ENCODE measurements around the gene PUM2.

The PUM2 gene

DNA sequence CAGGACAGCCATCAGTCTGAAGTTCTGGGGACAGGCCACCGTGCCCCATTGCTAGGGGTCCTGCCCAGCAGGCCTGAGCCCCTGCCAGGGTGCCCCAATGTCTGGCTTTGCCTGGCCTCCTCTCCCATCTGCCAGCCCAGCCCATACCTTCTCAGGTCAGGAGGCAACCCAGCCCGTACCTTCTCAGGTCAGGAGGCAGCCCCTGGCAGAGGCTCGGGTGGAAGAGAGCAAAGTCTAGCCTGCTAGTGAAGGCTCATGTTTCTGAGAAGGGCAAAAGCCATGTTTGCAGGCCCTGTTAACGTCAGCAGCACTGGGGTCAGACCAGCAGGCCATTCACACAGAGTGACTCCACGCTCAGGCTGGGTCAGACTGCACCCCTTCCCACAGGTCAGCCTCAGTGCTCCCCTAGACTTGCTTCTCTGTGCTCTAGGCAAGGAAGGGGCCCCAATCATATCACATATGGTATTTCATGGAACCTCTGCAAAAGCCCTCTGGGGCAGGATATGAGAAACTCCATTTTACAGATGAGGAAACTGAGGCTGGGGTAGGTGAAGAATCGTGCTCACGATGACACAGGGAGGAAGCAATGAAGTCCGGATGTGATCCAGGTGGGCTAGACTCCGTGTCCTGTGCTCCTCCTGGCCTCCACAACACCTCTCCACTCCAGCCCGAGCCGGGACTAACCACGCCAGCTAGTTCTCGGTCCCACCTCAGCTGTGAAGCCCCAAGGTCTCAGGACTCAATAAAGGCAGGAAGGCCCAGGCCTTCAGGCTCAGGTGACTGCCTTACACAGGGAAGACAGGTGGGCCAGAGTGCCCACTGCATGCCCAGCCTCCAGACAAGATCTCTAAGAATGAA lies 135.2 kb downstream of the PUM2 start:
- no peak for DNase-seq

DNA sequence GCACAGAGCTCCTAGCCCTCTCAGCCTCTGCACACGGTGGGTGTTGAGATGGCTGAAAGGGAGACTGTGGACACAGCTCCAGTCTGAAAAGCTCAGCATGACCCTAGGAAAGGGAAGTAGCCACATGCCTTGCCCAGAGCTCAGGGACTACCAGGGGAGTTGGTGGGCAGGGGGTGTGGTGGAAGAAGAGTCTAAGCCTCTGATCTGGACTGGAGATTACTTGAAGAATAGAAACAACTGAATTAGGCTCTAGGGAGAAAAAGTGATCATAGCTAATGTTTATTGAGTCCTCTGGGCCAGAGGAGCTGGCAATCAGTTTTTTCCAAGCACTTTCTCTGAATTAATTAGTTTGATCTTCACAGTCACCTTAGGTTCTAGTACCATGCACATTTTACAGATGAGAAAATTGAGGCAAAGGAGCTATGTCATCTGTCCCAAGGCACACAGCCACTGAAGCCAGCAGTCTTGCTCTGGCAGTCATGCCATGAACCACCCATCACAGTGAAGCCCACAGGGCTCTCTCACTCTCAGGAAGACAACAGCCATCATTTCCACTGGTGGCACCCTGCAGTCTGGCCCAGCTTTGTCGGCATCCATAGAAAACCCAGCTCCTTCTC lies 136.0 kb downstream of the PUM2 start:
- no peak for DNase-seq

DNA sequence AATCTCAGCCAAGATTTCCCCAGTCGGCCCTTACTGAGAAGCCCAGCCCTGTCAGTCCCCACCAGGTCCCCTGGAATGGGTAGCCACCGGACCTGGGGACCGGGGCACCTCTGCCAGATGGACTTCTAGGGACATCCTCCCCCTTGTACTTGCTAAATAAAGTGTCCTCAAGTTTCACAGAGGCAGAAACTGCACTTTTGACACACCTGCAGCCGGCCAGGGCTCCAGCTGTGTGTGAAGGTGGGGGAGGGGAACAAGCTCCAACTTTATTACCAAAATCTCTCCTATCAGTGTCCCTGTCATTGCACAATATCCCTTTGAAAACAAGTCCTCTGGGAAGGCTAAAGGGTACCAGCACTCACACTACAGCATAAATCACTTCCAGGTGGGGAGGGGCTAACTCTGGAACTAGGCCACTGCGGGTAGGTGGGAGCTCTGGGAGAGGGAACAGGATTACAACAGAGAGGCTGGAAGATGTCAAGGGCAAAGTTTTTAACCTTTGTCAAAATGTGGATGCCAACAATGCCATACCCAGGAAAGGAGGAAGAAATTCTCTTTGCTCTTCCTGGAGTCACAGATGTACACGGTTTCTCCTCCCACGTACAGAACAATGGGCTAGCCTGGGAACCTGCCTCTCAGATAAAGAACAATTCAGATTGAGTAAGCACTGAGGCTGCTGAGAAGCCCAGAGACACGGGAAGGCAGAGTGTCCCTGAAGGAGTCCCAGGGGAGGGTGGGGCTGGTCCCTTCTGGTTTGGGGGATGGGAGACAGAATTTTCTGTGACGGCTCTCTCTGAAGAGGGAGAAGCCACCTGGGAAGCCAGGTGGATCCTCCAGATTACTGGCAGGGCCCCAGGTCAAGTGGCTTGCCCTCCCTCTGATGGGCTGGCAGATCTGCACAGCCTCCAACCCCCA lies 136.7 kb downstream of the PUM2 start:
- no peak for DNase-seq

DNA sequence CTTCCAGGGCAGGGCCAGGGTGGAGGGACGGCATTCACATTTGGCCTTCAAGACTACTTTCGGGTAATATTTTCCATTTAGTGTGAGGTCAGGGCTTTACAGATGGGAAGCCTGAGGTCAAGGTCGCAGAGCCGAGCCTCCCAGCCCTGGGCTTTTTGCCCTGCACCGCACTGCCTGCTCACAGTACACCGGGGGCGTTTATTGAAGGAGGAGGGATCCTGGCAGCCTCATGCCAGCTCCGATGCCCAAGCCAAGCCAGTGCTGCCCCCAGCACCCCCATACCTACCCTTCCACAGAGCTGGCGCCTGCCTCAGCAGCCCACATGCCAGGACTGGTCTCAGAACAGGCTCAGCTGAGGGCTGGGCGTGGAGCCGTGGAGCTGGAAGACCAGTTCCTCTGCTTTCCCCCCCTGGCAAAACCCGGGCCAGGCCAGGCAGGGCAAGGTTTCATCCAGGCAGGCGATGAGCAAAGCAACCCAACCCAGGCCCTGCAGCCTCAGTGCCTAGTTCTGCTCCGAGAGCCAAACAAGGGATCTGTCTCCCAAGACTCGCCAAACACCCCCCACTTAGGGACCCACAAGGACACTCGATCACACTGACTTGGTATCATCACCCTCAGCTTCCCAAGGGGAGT lies 137.7 kb downstream of the PUM2 start:
- no peak for DNase-seq

DNA sequence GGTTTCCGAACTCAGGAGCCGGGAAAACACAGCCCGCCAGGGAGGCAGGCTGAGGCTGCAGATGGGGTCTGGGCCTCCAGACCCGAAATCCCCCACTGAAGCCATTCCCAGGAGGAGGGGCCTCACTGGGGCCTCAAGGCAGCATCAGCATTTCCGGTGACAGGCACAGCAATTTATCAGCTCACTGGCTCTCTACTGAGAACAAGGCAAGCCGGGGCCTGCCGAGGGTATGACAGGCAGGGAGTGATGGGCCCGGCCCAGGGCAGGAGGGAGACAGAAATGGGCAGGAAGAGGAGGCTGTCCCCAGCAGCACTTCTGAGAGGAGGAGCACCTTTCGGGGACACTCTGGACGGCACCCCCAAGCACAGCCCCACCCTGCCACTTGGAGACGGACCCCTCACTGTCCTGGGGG lies 138.2 kb downstream of the PUM2 start:
- no peak for DNase-seq

DNA sequence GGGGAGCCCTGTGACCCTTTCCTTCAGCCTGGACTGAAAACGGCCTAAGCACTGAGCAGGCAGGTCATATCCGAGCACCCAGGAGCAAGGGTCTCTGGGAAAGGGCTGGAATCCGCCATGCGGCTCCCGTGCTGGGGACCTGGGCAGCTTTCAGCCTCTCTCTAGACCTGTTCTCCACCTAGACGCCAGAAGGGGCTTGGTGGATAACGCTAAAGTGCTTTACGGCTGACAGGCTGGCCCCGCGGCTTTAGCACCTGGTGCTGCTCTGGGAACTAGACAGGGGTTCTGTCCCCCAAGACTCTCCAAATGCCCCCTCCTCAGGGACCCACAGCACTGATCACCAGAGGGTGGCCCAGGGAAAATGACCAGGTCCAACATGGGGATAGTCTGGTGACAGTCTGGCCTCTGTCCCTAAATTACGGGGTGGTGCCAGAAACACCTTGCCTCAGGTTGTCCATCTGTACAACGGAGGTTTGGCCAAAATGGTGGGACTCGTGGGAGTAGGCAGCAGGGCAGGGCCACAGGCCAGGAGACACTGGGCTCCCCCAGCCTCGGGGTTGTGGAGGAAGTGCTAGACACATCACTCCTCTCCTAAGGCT lies 138.7 kb downstream of the PUM2 start:
- DNase-seq = no peak

DNA sequence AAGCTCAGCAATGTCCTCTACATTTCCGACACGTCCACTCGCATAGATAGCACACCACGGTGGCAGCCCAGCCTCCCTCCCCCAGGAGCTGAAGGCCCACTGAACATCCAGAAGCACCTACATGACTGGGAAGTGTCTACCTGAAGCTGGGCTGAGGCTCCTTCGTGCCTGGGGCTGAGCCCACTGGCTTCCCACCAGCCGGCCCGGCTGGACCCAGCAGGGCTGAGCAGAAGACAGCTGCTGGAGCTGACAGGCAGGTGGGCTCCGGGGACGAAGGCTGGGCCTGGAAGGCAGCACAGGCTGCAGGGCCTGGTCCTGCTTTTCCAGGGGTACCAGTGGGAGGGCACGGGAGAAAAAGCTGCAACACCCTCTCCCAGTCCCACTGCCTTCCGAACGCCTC lies 139.2 kb downstream of the PUM2 start:
- DNase-seq = no peak

DNA sequence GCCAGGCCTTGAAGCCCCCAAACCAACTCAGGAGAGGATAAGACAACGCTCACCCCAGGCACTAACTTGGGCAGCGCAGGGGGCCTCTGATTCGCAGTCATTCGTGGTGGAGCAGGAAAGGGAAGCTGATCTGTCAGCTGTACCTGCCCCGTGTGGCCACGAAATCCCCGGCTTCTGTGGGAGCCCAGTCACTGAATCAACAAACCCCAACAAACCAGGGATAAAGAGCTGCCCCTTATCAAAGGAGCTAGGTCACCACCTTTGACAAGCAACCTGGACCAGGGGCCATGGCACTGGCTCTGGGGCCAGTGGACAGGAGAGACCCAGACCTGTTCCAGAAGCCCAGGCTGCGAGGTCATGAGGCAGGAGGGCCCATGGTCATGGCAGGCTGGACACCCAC lies 140.2 kb downstream of the PUM2 start:
- DNase-seq = no peak

DNA sequence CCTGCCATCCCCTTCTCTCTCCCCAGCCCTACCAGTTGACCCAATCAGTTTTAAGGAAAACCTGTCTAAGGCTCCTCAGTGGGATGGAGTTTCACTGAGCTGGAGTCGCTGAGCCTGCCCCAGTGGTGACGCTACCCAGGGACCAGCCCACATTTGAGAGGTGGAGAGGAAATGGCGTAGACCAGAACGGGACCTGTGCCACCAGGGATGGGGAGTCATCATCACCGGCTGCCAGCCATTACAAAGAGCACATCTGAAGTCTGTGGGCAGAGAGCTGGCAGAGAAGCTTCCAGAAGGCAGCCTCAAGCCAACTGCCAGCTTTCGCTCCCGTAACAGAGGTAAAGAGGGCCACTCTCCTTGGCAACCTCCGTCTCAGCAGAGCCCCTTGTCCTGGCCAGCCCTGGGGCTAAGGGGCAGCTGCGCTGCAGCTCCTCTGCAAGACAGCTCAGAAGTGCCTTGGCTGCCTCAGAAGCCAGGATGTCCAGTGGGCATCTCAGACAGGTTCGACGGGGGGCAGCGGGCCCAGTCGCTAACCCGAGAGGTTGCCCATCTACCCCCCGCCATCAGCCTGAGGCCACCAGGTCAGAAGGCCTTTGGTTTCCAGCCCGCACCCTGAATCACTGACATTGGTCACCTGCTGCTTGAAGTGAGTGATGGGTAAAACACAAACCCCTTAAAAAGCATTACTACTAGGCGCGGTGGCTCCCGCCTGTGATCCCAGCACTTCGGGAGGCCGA lies 141.1 kb downstream of the PUM2 start:
- no peak for DNase-seq

DNA sequence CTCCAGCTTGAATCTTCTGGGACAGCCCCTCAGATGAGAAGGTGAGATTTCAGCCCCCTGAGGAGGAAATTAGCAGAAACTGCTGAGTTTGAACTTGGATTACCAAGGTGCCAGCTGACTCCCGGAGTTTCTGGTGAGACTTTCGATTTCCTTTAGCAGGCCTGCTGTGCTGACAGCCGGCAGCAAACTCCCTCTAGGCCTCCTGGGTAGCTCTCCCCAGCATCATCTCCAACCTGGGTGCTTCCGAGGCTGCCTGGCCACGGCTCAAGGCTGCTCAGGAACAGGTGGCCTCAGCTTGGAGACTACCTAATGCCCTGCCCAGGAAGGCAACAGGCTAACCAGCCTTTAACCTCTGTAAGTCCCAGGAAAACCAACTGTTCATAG lies 142.2 kb downstream of the PUM2 start:
- no peak for DNase-seq

DNA sequence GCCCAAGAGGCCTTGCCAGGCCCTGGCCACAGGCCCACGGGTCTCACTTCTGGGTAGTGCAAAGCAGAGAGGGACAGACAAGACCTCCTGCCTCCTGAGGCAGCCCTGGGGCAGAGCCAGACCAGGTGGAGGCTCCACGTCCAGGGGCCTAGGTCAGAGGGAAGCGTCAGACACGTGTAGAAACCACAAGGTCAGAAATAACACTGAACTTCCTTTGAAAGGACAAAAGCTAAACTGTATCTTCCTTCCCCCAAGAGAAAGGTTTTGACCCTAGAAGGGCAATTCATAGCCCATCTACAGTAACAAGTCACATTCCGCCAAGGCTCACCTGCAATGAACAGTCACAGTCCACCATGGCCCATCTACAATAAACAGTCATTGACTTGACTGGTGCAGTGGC lies 143.6 kb downstream of the PUM2 start:
- no peak for DNase-seq

DNA sequence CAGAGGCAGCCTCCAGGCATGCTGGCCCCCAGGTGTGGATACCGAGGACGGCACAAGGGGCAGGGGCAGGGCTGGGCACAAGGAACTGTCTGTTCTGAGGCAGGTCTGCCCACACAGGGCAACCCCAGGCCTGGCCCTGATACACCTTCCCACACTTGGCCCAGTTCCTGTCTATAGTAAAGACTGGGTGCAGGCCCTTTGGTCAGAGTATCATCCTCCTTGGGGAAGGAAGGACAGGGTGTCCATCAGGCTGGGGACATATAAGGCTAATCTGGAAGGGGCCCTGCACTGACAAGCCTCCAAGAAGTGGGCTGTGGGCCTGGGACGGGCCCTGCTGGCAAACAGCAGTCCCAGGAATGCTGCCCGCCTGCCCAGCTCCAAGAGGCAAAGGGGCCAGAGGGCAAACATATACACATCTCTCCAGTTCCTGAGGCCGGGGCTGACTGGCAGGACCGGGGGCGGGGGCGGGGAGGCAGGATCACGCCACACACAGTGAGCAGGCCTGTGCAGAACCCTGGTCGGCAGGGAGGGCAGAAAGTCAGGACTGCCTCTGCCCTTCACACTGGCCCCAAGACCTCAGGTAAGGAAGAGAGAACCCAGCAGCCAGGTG lies 144.6 kb downstream of the PUM2 start:
- DNase-seq = no peak

DNA sequence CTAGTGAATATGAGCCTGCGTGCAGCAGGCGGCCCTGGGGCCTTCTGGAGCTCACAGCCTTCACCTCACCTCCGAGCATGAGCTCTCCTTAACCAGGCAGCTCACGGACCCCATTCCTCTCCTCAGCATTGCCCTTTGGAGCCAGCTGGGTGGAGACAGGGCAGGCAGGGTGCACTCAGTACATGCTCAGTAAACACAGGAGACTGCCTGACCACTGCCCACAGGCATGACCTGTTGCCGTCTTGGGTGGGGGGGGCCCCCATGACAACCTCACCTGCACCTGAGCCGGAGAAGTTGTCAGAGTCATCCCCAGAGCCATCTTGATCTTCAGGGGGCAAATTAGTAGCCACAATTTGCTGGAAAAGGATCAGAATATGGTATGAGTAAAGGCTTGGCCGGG lies 145.6 kb downstream of the PUM2 start:
- DNase-seq = no peak

DNA sequence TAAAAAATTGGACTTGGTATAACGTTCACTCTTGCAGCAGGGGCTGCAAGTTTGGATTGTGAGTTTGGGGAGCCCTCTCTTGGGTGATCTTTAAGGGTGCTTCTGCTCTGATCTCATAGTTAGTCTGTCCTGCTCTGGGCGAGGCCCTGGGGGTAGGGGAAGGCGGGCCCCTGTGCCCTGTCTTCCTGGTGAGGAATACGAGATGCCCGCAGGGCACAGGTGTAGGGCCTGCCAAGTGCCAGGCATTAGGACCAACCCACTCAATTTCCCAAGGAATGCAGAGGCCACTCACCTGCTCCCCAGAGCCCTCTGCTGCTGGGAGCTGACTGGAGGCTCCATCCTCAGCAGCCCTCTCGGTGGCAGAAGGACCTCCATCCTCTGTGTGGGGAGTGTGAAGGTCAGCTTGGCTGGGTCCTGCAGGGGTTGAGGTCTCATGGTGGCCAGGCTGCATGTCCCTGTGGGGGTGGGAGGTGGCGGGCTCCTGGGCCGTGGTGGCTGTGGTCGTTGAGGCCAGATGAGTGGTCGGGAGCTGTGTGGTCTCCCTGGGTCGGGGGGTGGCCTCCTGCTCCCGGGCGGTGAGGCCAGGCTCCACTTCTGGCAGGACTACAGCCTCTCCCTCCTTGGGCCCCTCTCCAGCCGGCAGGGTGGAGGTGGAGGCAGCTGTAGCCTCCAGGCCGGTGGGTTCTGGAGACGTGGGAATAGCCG lies 147.0 kb downstream of the PUM2 start:
- no peak for DNase-seq

DNA sequence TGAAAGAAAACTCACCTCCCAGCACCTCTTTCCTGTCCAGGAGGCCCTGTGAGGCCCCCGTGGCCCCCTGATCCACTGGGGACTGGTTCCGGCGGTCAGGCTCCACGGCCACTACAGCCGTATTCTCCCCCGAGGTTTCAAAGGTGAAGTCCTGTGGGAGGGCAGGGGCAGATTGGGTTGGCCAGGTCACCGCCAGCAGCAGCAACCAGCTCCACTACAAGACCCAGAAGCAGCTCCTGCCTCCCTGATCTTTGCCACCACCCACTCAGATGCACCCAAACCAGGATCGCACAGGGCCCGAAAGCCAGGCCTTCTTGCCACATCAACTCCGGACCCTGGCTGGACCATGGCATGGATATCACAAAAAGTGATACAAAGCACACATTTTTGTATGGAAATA lies 147.6 kb downstream of the PUM2 start:
- DNase-seq = no peak

DNA sequence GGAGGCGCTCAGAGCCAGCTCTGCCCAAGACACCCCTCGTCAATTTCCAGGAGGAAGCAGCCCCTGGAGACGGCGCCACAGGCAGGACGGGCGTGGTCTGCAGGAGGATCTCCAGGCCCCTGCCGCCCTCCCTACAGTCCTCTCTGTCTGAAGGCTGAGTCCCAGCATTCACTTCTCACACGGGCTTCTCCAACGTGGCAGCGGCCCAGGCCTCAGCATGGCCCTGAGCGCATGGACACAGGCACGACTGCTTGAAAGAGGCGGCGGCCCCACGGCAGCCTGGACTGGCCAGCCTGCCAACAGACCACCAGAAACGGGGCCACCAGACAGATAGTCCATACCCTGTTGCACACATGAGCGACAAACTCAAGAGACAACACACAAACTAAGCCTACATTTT lies 149.0 kb downstream of the PUM2 start:
- DNase-seq = no peak

DNA sequence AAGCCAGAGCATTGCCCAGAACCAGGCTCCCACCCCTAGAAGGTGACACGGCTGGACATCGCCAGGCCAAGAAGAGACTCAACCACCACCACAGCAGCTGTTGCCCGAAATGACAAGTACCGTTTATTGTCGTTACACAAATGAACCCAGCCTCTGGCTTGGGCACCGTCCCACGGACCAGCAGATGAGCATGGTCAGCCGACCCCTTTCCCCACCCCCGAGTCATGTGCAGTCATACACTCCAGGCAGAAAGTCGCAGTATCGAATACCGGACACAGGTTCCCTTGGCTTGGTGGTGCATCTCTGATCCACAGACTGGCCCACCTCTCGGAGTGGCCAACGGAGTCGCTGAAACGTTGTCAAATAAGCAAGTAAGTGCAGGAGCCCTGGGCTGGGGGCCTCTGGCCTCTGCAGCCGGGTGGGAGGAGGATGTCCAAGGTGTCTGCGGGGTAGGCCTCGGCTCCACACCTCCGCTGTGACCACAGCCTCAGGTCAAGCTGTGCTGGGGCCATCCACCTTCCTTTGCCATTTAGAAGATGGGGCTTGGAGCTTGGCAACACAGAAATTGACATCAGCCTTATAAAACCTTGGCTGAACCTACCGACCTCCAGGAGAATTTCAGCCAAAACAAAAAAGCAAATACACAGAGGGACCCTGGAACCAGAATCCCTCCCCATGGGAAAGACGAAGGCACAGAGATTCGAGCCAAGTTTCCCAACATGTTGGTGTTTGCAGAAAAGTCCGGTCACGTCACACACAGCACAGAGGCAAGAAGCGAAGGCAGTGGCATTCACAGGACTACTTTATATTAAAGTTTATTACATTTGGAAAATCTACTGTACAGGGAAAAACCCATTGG lies 149.7 kb downstream of the PUM2 start:
- no peak for DNase-seq

DNA sequence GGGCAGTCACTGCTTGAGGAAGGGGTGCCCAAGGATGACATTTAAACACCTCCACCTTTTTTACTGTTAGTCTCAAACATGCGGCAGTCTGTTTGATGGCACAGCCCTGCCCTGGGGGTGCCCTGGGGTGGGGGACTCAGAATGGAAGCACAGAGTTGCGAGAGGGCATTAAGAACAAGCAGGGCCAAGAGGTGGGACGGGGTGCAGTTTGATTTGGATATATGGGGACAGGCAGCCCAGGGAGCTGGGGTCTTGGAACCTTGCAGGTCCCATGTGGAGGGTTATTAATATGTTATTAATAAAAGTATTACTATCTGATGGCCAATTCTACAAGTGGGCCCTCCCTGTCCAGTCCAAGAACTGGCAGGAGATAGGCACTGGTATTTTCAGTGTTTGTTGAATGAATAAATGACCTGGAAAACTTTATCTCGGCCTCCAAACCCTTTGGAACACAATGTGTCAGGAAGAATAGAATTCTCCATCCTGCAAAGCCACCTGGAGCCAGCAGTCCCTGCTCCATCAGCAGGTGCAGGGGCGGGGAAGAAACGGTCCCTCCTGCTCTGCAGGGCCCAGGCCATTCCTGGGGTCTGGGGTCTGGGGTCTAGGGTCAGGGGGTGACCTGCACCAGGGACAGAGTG lies 150.9 kb downstream of the PUM2 start:
- no peak for DNase-seq
